ENCODE results near the gene IKZF3. TPM values are rescaled to one million over a fixed set of nuclear protein-coding genes. Genes with fewer than 3 reads are reported as not detected.

Gene IKZF3
- total RNA-seq, 2 donors from 2014 or later, result 0.37 to 0.51 TPM

GRCh38 chr17:39810939-39811728, 53.0 kb downstream of the IKZF3 start:
- Histone ChIP-seq H3K36me3 (no peaks in the 10 kb centered on the region), H3K4me1 (no peaks in the 10 kb centered on the region), H3K9me3 (no peaks in the 10 kb centered on the region), H3K4me3 (no peak overlapping the region), H3K27ac (no peak overlapping the region), H3K27me3 (no peaks in the 10 kb centered on the region)
- no peak for DNase-seq (ENCODE audit: low spot score)
- TF ChIP-seq CTCF (IDR thresholded peaks at IDR 0.05), result no peak

- H3K27ac ChIP-seq, result no peak overlapping the region
- H3K36me3 ChIP-seq, result no peaks in the 10 kb centered on the region
- no peaks in the 10 kb centered on the region for H3K4me1 ChIP-seq
- TF ChIP-seq CTCF (IDR thresholded peaks at IDR 0.05), result no peak
- no peaks in the 10 kb centered on the region for H3K27me3 ChIP-seq
- no peak overlapping the region for H3K4me3 ChIP-seq
- no peaks in the 10 kb centered on the region for H3K9me3 ChIP-seq
- no peak for DNase-seq (ENCODE audit: low spot score)
These were observed 54.9 kb downstream of the IKZF3 start for GRCh38 chr17:39809221-39809620.

GRCh38 chr17:39808409-39808997, 55.6 kb downstream of the IKZF3 start:
- no peaks in the 10 kb centered on the region for H3K36me3 ChIP-seq
- H3K9me3 ChIP-seq, result no peaks in the 10 kb centered on the region
- DNase-seq (ENCODE audit: low spot score), result no peak
- H3K27me3 ChIP-seq, result no peaks in the 10 kb centered on the region
- H3K4me1 ChIP-seq, result no peaks in the 10 kb centered on the region
- H3K27ac ChIP-seq, result no peak overlapping the region
- no peak overlapping the region for H3K4me3 ChIP-seq
- TF ChIP-seq CTCF (IDR thresholded peaks at IDR 0.05), result no peak

- Histone ChIP-seq H3K9me3 (no peaks in the 10 kb centered on the region), H3K27ac (no peak overlapping the region), H3K4me1 (no peaks in the 10 kb centered on the region), H3K4me3 (no peak overlapping the region), H3K36me3 (no peaks in the 10 kb centered on the region), H3K27me3 (no peaks in the 10 kb centered on the region)
- no peak for TF ChIP-seq CTCF (IDR thresholded peaks at IDR 0.05)
- no peak for DNase-seq (ENCODE audit: low spot score)
These were observed 59.3 kb downstream of the IKZF3 start for GRCh38 chr17:39804839-39805238.

- DNase-seq (ENCODE audit: low spot score), result no peak
- Histone ChIP-seq H3K4me1 (no peaks in the 10 kb centered on the region), H3K27ac (no peak overlapping the region), H3K4me3 (no peak overlapping the region), H3K9me3 (no peaks in the 10 kb centered on the region), H3K27me3 (no peaks in the 10 kb centered on the region), H3K36me3 (no peaks in the 10 kb centered on the region)
- no peak for TF ChIP-seq CTCF (IDR thresholded peaks at IDR 0.05)
These were observed 63.1 kb downstream of the IKZF3 start for GRCh38 chr17:39801055-39801454.

Measured in right atrium auricular region (tissue), 2 donors.